ENCODE results near the gene SPATA13.

- TF ChIP-seq CTCF (IDR thresholded peaks at IDR 0.05) = no peak
- TF ChIP-seq POLR2A (IDR thresholded peaks at IDR 0.05) = no peak
Observed at GRCh38 chr13:24281188-24282008, 120.9 kb downstream of the SPATA13 start.

All from uterus (tissue), 2 donors.